GM11168 (cell line): ENCODE measurements around the gene PDZD8.
"Not testable (repeated sequence)": the region's sequence is repeated elsewhere in the genome, so short reads cannot be mapped to it uniquely, and the experiment has no call there.

Experiments
- in situ Hi-C: fragments of 300-500 bp; cut with MboI; formaldehyde crosslinking; loops from one replicate; pipeline ENCODE4 v1.12.0; 2022; ENCODE audit warnings: low sequenced_read_pairs; ENCODE audit not compliant: unreplicated experiment

The PDZD8 gene

GRCh38 chr10:117299435-117299834 lies 75.8 kb downstream of the PDZD8 start:
- in situ Hi-C loops, result no loop called here

DNA sequence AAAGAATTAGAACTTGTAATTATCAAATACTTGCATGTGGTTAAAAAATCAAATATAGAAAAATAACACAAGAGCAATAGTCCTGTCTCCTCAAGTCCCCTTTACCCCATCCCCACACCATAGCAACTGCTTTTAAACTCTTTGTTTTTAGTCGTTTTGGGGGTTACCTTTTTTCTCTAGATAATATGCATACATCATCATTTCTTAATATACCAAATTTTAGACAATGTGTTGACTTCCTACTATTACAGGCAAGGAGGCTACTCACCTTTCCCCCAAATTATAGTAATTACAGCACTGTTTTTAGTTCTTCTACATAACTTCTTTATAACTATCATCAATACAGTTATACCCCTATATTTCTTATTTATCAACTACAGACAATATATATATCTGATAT lies 77.0 kb downstream of the PDZD8 start:
- in situ Hi-C loops, result no loop called here

GRCh38 chr10:117294735-117295134 lies 80.5 kb downstream of the PDZD8 start:
- in situ Hi-C loops, result no loop called here

GRCh38 chr10:117294039-117294645 lies 81.1 kb downstream of the PDZD8 start:
- in situ Hi-C loops, result no loop called here

DNA sequence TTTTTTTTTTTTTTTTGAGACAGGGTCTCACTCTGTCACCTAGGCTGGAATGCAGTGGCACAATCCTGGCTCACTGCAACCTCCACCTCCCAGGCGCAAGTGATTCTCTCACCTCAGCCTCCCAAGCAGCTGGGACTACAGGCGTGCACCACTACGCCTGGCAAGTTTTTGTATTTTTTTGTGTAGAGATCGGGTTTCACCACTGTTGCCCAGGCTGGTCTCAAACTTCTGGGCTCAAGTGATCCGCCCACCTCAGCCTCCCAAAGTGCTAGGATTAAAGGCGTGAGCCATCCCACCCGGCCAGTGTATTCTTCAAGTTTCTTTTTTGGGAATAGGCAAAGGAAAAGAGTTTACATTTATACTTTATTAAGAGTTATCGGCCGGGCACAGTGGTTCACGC lies 84.4 kb downstream of the PDZD8 start:
- in situ Hi-C loops, result not testable (repeated sequence)

DNA sequence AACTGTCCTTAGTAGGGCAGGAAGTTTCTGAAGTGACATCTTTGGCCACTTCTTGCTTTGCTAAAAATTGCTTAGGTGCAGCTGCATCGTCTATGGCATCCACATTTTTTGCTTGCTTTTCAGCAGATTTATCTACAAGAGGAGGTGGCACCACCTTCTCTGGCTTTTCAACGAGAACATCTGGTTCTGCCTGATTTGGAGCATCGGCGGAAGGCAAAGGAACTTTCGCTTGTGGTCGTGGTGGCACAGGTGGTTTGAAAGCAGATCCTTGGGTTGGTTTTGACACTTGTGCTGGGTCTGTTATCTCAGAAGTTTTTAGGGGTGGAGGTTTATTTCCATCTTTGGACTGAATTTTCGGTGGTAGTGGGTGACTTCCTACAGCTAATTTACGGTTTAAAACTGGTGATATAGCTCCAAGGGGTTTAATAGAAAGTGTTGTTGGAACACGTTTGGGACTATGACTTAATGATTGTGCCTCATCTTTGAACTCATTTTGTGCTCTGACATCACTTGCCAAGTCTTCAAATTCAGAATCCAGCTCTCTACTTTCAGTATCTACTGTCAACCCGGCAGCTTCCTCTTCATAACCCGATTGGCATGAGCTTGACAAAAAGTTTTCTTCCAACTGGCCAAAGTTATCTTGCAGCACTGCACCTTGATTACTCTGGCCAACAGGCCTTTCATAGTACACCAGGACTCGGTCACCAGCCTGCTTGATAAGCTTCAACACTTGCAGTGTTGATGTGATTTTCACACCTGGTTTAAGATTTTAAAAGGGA lies 90.3 kb downstream of the PDZD8 start:
- in situ Hi-C loops, result no loop called here

DNA sequence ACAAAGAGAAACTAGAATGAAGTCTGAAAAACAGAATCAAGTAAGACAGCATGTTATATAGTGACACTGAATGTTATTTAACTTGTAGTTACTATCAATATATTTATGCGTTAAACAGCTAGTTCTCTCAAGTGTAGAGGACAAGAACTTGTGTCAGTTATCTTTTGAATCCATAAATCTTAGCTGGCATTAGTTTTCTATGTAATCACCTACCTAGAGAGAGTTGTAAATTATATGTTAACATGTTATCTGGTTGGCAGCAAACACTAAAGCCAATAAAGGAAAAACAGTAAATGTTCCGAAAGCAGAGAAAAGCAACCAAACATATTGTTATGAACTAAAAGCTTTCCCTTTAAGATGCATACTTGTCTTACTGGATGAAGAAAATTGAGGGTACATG lies 97.6 kb downstream of the PDZD8 start:
- in situ Hi-C loops, result no loop called here

- in situ Hi-C loops, result no loop called here
Measured at GRCh38 chr10:117275121-117275520, 100.1 kb downstream of the PDZD8 start.

GRCh38 chr10:117274509-117274908 lies 100.7 kb downstream of the PDZD8 start:
- in situ Hi-C loops, result no loop called here

DNA sequence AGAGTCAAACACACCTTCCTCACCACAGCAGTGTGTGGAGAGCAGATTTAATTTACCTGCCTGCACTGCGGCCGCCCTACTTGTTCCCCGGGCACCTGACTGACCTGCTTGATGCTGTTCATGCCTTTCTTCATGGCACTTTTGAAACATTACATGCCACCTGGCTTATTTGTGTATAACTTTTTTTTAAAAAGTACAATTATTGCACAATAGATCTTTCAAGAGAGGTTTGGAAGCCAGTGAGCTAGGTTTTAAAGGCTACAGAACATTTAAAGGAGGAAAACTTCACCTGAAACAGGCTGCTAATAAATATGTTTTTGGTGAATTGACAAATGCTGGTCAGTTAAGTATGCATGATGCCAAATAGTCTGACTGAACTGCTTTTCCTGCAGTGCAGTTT lies 101.3 kb downstream of the PDZD8 start:
- in situ Hi-C loops, result no loop called here

GRCh38 chr10:117272195-117273076 lies 102.8 kb downstream of the PDZD8 start:
- in situ Hi-C loops, result no loop called here

- in situ Hi-C loops, result no loop called here
Measured at GRCh38 chr10:117271427-117271826, 103.8 kb downstream of the PDZD8 start.

DNA sequence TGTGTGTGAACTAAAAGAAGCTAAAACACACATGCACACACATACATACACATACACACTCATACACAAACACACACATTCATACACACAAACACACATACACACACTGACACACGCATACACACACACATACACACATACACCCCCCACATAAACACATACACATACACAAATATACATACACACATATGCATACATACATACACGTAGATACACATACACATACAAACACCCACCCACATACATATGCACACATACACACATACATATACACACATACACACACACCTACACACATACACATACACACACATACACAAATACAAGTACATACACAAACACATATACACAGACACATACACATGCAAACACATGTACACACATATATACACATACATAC lies 106.3 kb downstream of the PDZD8 start:
- in situ Hi-C loops, result no loop called here

DNA sequence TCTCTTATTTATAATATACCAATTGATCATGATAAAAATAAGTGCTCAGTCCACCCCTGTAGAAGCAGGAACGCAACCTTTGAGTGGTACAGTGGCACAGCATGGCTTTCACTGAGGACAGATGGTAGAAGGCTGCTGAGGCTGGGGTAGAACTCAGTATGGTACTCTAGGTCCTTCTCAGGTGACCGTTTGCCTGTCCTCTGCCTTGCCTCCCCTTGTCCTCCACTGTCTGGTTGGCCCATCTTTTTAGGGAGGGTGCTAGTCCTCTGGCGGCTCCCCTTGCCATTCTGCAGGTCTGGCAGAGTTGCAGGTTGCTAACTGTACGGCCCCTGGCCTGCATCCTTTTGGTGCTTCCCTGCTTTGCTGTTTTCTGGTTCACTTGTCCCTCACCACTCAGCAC lies 107.0 kb downstream of the PDZD8 start:
- in situ Hi-C loops, result no loop called here

GRCh38 chr10:117266812-117267211 lies 108.4 kb downstream of the PDZD8 start:
- in situ Hi-C loops, result no loop called here

DNA sequence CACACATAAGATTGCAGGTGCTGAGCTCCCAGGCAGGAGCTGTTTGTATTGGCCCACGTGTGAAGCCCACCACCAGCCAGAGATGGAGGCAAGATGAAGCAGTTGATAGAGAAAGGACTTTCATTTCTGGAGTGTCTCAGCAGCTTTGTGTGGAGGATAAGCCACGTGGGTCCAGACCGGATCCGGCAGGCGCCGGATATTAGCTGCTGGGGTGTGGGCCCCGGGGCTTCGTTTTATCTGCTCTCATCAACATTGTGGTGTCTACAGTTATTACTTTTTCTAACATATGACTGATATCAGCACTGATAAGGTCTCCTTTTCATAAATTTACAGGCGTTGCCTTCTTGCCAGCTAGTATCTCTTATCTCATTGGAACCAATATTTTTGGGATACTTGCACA lies 108.8 kb downstream of the PDZD8 start:
- in situ Hi-C loops, result no loop called here

DNA sequence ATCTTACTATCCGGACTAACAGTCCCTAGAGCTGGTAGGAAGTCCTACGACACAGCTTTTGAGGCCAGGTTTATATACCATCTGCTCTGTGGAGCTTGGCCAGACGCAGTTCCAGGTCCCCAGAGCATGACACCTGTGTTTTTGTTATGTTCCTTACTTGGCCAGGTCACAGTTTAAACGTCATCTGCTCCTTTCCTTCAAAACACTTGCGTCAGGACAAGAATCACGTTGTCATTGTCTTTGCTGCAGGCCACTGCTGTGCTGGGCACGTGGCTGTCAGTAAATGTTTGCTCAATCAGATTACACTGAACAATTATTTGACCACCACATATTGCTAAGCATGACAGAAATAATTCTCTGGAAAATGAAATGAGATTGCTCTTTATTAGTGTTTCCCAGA lies 110.5 kb downstream of the PDZD8 start:
- in situ Hi-C loops, result no loop called here

DNA sequence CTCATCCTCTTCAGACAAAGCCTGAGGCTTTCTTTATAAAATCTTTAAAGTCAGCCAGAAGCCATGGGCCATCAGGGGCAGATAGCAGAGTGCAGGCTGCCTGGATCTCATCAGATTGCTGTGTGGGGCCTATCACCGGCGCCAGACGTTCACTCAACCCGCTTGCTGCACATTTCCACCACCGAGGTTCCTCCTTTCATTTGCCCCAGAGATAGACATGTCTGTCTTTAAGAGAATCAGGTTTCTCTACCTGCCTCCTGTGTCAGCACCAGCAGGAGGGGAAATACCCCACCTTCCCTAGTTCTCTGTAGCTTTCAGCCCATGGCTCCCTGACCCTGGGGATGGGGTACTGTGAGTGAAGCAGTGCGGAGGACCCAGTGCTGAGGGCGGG lies 112.3 kb downstream of the PDZD8 start:
- in situ Hi-C loops, result no loop called here

DNA sequence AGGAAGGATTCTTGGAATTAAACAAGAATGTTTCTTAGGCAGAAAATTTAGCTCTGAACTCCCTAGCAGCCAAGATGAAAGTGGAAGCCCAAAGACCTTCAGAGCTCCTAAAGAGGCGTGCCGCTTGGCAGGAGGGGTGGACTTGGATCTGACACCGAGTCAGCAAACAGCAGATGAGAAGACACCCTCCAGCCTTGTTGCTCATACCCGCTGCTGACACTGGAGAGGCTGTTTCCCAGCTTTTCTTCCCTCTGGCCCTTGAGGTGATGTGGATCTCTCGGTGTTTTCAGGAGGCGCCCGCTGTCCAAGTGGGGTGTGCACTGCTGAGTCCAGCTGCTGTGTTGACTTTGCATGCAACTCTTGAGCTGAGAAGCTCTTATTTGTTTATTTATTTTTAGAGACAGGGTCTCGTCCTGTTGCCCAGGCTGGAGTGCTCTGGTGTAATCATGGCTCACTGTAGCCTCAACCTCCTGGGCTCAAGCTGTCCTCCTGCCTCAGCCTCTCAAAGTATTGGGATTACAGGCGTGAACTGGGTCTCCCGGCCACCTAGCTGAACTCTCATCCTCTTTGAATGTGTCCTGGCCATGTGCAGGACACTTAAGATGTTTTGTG lies 112.8 kb downstream of the PDZD8 start:
- in situ Hi-C loops, result no loop called here

DNA sequence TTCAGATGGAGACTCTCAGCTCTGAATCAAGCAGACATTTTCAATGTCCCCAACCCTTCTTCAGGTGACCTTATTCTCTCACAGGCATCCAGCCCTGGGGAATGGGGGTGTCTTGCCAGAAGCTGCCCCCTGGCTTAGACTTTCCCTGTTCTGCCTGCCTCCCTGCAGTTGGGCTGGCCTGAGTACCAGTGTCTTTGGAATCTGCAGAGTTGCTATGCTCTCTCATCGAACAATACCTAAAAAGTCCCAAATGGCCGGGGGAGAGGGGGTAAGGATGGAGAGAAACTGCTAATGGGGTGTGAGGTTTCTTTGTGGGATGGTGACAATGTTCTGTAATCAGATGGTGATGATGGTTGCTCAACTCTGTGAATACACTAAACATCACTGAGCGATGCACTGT lies 113.7 kb downstream of the PDZD8 start:
- in situ Hi-C loops, result no loop called here

DNA sequence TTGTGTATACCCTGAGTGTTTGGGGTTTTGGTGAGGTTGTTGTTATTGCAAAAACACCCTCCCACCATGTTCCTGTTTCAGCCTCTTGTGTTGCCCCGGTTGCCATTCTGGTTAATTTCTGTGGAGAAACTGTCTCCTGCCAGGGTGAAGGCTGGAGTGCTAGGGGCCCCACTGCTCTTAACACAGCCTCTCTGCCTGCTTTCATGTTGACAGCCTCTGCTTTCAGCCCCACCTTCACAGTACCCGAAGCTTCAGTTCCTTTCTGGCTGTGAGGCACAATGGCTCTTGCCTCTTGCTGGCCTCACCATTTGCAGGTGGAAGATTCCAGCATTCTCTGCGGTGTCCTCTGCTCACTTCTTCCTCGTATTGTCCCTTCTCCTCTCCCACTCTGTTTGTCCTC lies 115.2 kb downstream of the PDZD8 start:
- in situ Hi-C loops, result no loop called here
